HG03442 (cell line): ENCODE data around the gene AKR1E2.

Experiments used
- ATAC-seq: cut with Tn5 transposase; IDR thresholded peaks from one replicate; pipeline ENCODE4 v1.9.1; 2021; ENCODE audit warnings: mild to moderate bottlenecking, moderate library complexity; ENCODE audit not compliant: unreplicated experiment

AKR1E2 gene

DNA sequence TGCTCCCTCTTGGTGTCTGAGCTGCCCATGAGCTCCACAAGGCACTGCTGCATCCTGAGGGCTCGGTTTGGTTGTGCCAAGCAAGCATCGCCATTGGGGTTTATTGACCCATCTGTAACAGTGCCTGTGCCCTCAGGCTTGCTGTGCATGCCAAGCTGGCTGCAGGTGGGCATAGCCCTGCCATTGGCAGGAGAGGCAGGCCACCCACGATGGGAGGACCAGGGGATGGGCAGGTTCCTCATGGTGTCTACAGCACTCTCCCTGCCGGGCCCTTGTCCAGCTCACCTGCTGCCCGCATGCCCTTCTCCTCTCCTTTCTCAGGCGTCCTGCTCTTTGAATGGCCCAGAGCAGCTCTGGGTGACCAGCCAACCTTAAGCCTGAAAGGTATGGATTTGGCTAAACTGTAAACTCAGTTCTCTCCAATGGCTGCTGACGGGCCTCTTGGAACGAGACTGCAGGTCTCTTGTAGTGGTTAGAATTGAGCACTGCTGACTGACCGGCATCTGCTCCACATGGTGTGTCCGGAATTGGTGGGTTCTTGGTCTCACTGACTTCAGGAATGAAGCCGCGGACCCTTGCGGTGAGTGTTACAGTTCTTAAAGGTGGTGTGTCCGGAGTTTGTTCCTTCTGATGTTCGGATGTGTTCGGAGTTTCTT is 17.6 kb downstream of the AKR1E2 start:
- no peak for ATAC-seq

DNA sequence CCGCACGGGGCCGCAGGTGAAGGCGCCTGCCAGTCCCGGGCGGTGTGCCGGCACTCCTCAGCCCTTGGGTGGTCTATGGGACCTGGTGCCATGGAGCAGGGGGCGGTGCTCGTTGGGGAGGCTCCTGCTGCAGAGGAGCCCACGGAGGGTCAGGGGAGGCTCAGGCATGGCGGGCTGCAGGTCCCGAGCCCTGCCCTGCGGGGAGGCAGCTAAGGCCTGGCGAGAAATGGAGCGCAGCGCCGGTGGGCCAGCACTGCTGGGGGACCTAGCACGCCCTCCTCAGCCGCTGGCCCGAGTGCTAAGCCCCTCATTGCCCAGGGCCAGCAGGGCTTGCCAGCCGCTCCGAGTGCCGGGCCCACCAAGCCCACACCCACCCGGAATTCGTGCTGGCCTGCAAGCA is 18.9 kb downstream of the AKR1E2 start:
- ATAC-seq: no peak

DNA sequence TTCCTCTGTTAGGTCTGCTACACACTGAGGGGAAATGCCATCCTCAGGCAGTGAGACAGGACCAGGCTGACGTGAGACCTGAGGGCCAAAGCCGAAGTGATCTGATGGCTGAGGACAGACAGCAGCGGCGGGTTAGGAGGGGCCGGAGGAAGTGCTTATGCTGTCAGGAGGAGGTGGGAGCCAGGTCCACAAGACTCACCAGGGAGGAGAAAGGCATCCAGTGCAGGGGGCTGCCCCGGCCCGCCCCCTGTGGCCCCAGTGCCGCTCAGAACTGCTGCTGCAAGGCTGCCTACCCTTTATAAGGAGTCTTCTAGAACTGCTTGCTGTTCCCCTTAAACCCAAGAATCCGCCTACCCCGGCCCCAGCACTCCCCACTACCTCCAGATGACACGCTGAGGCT is 19.8 kb downstream of the AKR1E2 start:
- ATAC-seq: no peak

DNA sequence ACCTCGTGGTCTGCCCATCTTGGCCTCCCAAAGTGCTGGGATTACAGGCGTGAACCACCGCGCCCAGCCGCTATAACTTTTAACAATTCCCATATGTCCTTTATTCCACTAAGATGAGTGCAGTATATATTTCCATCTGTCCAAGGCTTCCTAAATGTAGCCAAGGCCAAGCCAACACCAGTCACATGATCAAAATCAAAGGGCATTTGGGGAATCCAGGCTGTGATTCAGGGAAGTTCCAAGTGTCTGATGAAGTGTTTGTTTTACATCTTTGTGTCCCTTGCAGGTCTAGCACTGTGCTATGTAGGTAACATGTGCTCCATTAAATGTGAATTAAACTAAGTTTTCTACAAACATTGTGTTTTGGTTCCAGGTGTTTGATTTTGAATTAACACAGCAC is 20.8 kb downstream of the AKR1E2 start:
- ATAC-seq: no peak

DNA sequence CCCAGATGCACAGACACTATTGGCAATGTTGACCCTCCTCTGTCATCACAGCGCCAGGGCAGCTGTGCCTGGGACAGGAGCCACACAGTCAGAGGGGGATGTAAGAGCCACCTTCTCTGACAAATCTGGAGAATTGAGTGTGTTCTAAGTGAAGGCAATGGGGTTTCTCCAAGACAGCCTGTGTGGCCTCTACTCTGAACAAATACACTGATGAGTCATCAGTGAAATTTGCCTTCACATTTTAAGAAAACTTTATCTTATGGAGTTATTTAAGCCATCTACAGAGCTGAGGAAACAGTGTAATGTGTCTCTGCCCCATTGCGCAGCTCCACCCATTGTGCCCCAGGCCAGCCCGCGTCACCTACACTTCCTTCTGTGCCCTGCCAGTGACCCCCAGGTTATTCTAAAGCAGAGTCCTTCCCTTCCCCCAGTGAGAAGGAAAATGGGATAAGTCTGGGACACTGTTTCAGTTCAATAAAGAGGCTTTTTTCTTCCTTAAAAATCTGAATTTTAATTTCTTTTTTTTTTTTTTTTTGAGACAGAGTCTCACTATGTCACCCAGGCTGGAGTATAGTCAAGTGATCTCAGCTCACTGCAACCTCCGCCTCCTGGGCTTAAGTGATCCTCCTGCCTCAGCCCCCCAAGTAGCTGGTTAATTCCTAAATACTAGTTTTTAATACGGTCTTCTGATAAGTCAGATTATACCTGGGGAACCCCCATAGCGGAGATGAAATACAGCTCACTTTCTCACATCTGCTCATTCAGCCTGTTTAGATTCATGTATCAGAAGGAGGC is 21.8 kb downstream of the AKR1E2 start:
- no peak for ATAC-seq

DNA sequence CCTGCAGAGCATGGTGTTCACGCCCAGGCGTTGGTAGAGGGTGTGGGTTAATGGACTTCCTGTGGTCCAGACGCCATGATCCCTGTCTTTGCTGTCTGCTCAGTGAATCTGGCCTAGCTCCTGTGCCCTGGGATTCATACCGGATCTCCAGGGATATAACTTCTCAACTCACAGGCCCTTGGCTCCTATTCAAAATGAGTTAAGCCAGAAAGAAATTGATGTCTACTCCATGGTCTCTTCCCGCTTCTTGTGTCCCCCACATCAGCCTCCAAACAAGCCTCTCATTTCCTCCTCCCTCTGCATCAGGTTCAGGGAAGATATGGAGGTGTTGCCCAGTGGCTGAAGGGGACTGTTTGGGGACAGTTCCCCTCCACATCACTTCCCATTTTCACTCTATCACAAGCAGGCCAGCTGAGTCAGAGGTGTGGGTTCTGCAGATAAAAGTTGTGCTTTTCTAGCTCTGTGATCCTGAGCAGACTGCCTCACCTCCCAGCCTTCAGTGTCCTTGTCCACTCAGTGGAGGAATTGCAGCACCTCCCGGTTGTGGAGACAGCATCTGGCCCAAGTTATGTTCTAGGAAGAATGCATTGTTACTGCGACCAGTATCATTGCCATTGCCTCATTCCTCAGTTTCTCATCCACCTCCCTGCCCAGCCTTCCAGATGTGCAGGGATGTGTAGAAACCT is 22.5 kb downstream of the AKR1E2 start:
- no peak for ATAC-seq

DNA sequence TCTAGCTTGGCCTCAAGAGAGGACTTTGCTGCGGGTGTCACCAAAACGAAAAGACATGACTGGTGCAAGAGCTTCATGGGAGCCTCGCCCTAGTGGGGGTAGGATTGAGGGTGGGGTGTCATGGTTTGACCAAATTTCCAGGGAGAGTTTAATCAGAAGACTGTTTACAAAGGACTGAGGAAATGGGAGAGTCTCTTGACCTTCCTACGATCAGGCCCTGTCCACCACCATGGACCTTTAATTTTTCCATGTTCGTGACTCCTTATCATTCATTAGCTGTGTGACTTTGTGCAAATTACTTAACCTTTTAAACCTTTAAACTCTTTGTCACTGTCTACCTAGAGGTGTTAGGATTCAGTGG is 23.0 kb downstream of the AKR1E2 start:
- no peak for ATAC-seq

DNA sequence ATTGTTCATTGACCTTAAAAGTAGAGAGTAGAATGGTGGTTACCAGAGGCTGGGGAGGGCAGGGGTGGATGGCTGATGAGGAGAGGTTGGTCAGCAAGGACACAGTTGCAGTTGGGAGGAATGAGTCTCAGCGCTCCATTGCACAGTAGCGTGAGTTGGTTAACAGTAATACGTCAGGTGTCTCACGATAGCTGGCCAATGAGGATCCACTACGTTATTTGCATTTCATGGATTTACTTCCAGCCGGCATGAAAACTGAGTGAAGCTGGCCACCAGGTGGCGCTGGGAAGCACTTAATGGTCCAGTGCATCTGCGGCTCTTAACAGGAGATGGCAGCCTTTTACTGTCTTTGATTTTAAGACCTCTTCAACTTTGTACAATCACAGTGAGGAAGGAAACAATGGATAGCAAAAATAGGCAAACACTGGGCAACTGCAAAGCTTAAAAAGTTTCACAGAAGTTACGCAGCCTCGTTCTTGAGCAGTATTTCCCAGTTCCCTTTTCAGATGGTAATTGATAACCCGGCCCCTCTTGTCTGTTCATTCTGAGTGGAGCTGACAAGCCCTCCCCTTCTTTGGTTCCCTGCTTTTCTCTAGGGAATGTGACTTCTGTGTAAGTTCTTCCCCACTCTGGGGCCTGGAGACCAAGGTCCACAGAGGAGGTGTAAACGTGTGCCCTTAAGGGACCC is 23.7 kb downstream of the AKR1E2 start:
- ATAC-seq: peak; percentile 91

DNA sequence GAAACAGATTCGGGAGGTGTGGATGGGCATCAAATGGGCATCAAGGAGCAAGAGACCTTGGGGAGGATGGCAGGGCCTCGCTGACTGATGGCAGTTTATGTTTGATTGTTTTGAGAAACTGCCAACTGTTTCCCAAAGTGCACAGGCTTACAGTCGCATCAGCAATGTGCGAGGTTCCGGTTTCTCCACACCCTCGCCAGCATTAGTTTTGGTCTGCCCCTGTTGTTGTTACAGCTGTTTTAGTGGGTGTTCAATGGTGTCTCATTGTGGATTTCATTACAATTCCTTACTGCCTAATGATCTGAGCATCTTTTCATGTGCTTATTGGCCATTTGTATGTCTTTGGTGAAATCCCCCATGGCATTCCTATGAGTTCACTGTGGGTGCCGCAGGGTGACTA is 24.4 kb downstream of the AKR1E2 start:
- no peak for ATAC-seq

DNA sequence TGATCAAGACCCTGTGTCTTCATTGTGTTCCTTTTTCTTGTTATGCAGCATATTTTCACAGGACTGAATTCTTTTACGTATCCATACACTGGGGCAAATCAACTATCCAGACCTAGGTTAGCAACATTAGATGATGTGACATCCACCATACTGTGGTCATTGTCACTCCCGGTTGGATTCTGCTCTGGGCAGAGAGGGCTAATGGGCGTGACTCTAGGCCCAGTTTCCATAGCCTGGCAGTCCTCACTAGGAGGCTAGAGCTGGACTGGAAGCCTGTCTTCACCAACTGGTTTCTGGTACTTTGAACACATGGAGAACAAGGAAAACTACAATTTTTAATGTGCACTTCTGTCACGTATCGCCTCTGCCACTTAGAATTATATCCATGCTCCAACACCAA is 25.2 kb downstream of the AKR1E2 start:
- no peak for ATAC-seq

DNA sequence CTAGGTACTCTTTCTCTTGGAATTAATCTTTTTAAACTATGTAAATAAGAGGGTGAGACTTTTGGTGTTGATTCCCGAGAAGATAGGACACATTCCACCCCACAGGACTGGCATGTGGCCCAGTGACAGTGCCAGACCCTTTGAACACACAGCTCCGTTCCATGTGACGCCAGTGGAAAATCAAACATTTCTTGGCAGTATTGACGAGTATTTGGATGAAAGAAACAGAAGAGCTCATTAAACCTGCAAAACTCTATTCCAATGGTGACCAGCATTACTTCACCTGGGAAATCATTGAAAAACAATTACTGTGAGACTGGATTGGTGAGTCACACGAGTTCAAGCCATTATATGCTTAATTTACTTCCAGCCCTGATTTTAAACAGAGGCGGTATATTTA is 25.8 kb downstream of the AKR1E2 start:
- ATAC-seq: no peak

DNA sequence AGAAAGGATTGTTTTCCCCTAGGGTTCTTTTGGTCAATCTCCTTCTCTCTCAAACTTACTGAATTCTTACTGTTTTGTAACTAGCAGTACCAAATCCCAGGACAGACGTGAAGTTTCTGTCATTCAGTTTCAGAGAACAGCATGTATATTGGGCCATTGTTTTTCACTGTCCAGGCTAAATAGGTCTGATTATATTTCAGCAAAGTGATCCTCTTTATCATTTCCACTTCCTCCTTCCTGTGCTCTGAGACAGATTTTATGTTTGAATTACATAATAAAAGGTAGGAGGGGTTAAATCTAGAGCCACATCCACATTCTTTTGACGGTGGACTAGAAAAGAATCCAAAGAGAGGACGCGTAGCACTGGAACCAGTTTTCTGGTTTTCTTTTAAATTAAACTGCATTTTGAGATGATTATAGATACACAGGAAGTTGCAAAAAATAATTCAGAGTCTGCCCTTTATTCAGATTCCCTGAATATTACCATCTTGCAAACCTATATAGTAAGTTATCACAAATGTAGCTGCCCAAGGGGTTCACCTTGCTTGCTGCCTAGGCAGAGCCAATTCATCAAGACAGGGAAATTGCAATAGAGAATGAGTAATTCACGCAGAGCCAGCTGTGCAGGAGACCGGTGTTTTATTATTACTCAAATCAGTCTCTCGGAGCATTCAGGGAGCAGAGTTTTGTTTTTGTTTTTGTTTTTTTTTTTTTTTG is 40.1 kb downstream of the AKR1E2 start:
- ATAC-seq: no peak

DNA sequence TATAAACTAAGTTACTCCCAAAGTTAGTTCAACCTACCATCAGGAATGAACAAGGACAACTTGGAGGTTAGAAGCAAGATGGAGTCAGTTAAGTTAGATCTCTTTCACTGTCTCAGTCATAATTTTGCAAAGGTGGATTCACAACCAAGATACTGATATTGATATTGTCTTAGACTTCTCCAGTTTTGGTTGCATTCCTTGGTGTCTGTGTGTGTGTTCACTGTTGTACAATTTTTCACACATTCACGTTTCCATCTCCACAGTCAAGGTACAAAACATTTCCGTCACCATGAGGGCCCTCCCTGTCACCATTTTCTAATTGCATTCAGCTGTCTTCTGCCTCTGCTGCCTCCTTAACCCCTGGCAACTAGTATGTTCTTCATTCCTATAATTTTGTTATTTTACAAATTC is 41.1 kb downstream of the AKR1E2 start:
- no peak for ATAC-seq

DNA sequence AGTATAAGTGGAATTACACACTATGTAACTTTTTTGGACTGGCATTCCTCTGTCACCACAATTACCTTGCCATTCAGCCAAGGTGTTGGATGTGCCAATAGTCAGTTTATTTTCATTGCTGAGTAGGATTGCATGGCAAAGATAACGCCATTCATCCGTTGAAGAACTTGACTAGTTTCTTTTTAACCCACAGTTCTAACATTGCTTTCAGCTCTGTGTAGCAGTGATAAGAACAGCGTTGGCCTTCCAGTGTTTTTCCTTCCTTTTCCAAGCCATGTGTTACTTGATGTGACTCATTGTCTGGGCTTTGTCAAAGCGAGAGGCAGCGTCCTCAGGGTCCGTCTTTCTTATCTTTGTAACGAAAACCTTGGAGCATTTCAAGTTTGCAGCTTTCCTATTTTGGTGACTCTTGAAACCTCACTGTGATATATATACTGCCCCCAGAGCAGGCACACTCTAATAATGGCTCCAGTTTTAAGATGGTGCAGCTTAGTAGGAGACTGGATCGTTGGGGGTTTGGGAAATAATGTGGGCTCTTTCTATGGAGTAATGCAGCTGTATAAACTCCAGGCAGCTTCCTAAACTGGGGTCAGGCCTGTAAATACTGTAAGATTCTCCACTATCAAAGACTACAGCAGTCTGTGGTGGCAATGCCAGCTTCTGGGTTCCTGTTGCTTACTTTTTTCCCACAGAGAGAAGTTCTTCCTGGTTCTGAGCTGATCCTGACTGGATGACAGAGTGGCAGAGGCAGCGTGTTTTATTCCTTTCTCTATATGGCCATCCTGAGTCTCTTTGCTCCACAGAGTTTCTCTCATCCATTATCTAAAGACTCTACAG is 41.7 kb downstream of the AKR1E2 start:
- ATAC-seq: no peak

DNA sequence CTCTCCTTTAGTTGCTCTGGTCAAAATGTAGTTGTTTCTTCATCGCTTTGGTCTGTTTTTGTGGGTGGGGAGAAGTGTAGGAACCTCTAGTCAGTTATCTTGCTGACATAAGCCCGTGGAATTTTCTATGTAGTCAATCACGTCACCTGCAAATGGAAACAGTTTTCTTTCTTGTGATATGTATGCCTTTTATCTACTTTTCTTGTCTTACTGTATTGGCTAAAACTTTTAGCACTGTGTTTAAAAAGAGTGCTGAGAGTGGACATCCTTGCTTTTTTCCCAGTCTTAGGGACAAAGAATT is 42.3 kb downstream of the AKR1E2 start:
- ATAC-seq: no peak

DNA sequence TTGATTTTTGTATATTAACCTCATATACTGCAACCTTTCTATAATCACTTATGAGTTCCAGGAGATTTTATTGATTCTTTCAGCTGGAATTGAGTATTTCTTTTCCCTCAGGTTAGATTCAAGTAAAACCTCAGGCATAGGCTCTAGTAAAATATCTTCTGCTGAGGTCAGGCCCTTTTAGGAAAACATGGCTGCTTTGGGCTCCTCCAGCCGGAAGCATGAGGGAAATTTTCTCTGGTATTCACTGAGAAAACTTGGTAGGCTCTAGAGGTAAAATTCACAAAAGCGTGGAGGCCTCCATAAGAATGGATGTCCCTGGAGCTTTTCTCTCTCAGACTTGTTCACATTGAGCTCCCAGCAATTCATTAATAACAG is 56.7 kb downstream of the AKR1E2 start:
- no peak for ATAC-seq

DNA sequence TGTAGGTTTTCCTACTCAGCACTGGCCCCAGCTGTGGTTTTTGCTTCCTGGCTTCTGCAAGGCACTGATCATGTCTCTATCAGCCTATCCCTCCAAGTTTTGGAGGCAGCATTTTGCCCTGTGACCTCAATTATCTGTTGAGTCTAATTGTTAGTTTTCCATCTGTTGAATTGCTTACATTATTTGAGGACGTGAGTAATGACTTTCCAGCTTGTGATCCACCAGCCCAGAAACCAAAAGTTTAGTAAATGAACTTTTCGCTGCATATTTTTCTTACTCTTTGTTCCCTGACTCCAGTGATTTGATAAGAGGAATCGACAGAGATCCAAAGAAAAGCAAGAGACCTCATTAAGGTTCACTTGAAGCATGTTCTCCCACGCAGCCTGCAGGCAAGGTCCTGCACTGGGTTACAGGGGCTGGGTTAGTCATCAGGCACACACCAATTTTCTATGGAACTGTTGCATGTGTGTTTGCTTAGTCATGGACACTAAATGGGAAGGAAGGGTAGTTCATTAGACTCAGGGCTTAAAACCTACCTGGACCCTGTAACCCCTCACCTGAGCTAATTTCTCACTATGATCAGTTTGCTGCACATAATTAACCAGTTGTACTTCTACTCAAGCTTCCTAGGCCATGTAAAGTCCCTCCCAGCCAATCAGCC is 57.2 kb downstream of the AKR1E2 start:
- ATAC-seq: no peak

DNA sequence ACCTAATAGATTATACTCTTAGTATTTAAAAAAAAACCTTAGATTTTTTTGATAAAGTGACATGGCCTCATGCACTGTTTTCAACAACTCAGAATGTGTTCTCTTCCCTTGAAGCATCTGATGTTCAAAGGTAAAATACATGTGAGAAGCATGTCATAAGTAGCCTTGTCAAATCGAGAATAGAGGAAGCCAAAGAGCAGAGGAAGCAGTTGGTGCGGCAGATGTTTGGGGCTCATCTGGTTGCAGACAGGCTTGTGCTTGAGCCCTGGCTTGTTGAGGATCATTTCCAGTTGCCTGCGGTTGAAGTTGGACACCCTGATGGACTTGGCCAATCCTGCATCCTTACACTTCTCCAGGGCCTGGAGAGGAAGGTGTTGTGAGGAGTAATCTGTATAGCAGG is 59.2 kb downstream of the AKR1E2 start:
- no peak for ATAC-seq

DNA sequence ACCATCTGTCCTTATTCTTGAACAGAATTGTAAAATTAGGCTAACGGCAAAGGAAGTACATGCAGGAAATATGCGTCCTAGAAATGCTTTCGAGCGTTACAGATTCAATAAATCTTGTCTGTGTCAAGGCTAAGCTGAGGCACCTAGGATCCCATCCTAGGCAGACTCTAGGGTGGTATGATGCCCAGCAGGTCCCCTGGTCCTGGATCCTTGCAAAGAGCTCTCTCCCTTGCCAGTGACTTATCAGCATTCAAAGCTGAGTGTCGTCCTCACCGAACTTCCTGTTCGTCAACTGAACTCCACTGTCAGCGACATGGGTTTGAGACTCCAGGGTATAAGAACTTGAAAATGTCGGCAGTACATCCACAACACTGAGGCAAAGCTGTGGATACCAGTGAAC is 61.5 kb downstream of the AKR1E2 start:
- ATAC-seq: no peak

DNA sequence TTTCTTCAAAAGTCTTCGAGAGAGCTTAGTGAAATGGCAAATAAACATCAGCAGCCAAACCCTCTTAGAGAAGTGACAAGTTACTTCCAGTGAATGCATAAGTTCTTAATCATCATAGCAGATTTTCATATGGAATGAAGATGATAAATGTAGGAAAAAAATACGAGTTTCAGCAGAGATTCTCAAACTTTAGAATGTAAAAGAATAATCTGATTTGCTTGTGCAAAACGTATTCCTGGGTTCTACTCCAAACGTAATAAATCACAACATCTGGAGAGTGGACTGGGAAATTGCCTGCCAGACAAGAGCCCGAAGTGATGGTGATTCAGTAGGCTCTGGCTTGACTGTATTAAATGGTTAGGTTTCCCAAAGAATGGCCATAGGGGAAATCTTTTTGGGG is 62.2 kb downstream of the AKR1E2 start:
- ATAC-seq: no peak
